AG04449 (cell line): ENCODE results near the gene FABP1.

Experiments
- CTCF ChIA-PET: fragments of 350-600 bp; formaldehyde crosslinking; extraction: SDS; loops from one replicate; lab custom pipeline; 2021; ENCODE audit warnings: antibody characterized with exemption; lab: Yijun Ruan, JAX
- POLR2A ChIA-PET: fragments of 400-600, 350-600 bp; formaldehyde crosslinking; extraction: SDS; loops from one replicate; lab custom pipeline; 2020; ENCODE audit warnings: antibody characterized with exemption, inconsistent platforms; lab: Yijun Ruan, JAX
- DNase-seq: peaks from one replicate; pipeline ENCODE4 v3.0.0-alpha.2; 2010; ENCODE audit warnings: low read depth, low spot score
- H3K4me3 ChIP-seq: 2 replicates; pipeline ENCODE4 v1.5.1; 2011; ENCODE audit warnings: low read depth, mild to moderate bottlenecking, control low read depth, low read length
- CTCF ChIP-seq: IDR thresholded peaks from one replicate; pipeline ENCODE4 v1.5.1; 2011; ENCODE audit warnings: mild to moderate bottlenecking, moderate library complexity, low read length, control low read depth, inconsistent platforms; ENCODE audit not compliant: insufficient read depth; ENCODE audit errors: missing control alignments

The FABP1 gene

DNA sequence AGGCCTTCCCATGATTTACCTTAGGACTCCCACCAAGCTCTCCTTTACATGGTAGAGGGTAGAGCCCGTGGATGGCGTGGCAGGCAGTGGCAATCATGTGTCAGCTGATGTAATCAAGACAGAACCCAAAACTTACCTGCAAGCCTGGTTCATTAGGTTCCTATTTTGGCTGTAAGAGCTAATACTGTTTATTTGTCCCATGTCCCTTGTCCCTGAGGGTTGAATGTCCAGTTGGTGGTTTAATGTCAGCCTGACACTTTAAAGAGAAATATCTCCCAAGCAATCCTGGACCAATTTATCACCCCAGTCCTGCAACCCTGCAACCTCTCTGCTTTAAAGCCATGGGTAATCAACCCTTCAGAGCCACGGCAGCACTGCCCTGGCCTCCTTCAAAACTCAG, 6.0 kb upstream of the FABP1 start:
- CTCF ChIA-PET = interaction anchor here (2.5 kb wide), 1 partner anchor 74 kb away, joined by 13 read pairs; no protein-coding TSS in a partner anchor
- DNase-seq = no peak
- H3K4me3 ChIP-seq = no peak overlapping the region
- no peak for TF ChIP-seq CTCF
- POLR2A ChIA-PET = interaction anchor here (0.6 kb wide), 1 partner anchor 26 kb away, joined by 3 read pairs; no protein-coding TSS in a partner anchor

GRCh38 chr2:88131999-88132368, 4.1 kb upstream of the FABP1 start:
- ChIA-PET POLR2A (no interaction called here), CTCF (no interaction called here)
- H3K4me3 ChIP-seq = no peak overlapping the region
- no peak for DNase-seq
- no peak for TF ChIP-seq CTCF

- no peak overlapping the region for H3K4me3 ChIP-seq
- no peak for DNase-seq
- ChIA-PET CTCF (no interaction called here), POLR2A (no interaction called here)
- TF ChIP-seq CTCF = no peak
Observed at GRCh38 chr2:88131201-88131998, 3.5 kb upstream of the FABP1 start.

GRCh38 chr2:88129313-88129959, 1.6 kb upstream of the FABP1 start:
- DNase-seq = no peak
- POLR2A ChIA-PET = no interaction called here
- CTCF ChIA-PET = interaction anchor here (1.5 kb wide), 1 partner anchor 69 kb away, joined by 8 read pairs; no protein-coding TSS in a partner anchor
- H3K4me3 ChIP-seq = no peak overlapping the region
- no peak for TF ChIP-seq CTCF

GRCh38 chr2:88128654-88129312, 921 bp upstream of the FABP1 start:
- DNase-seq = no peak
- TF ChIP-seq CTCF = no peak
- ChIA-PET CTCF (no interaction called here), POLR2A (no interaction called here)
- H3K4me3 ChIP-seq = no peak overlapping the region

DNA sequence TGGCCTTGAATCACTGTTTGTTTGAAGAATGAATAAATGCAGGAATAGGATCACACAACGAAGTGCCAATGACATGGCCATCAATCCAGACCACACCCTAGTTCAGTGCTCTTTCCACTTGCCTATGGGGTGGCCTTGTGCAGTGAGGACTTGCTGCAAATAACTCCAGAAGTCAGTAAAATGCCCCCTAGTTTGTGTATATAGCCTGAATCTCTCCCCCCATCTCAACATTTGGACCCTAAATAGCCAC, 299 bp downstream of the FABP1 start:
- ChIA-PET POLR2A (no interaction called here), CTCF (interaction anchor here (1.7 kb wide), 1 partner anchor 32 kb away, joined by 4 read pairs; no protein-coding TSS in a partner anchor)
- no peak for DNase-seq
- H3K4me3 ChIP-seq = no peak overlapping the region
- TF ChIP-seq CTCF = no peak
